ENCODE data around the gene GRPEL2.

GRCh38 chr5:149317281-149318048, 27.8 kb upstream of the GRPEL2 start:
- TF ChIP-seq EP300 (IDR thresholded peaks at IDR 0.05), result no peak
- TF ChIP-seq, protein P1, sequence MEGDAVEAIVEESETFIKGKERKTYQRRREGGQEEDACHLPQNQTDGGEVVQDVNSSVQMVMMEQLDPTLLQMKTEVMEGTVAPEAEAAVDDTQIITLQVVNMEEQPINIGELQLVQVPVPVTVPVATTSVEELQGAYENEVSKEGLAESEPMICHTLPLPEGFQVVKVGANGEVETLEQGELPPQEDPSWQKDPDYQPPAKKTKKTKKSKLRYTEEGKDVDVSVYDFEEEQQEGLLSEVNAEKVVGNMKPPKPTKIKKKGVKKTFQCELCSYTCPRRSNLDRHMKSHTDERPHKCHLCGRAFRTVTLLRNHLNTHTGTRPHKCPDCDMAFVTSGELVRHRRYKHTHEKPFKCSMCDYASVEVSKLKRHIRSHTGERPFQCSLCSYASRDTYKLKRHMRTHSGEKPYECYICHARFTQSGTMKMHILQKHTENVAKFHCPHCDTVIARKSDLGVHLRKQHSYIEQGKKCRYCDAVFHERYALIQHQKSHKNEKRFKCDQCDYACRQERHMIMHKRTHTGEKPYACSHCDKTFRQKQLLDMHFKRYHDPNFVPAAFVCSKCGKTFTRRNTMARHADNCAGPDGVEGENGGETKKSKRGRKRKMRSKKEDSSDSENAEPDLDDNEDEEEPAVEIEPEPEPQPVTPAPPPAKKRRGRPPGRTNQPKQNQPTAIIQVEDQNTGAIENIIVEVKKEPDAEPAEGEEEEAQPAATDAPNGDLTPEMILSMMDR (IDR thresholded peaks at IDR 0.05), result peak in 5 of 7 experiments; percentile 60 to 68 (median 67)
